LNCAP (cell line): Measurements from ENCODE around the gene GRID1.

ENCODE experiments used
- CTCF ChIP-seq: fragments of 450-650 bp; IDR thresholded peaks from 2 replicates; pipeline ENCODE4 v1.5.1; 2017; ENCODE audit warnings: mild to moderate bottlenecking

Gene GRID1

GRCh38 chr10:86287966-86288579 is 78.5 kb downstream of the GRID1 start:
- no peak for TF ChIP-seq CTCF

GRCh38 chr10:86287110-86287793 is 79.3 kb downstream of the GRID1 start:
- no peak for TF ChIP-seq CTCF

- TF ChIP-seq CTCF, result no peak
Observed at GRCh38 chr10:86286236-86287109, 80.1 kb downstream of the GRID1 start.

- no peak for TF ChIP-seq CTCF
Observed at GRCh38 chr10:86285136-86285790, 81.3 kb downstream of the GRID1 start.

- TF ChIP-seq CTCF, result no peak
Observed at GRCh38 chr10:86284355-86285105, 82.1 kb downstream of the GRID1 start.

- no peak for TF ChIP-seq CTCF
Observed at GRCh38 chr10:86283466-86284287, 82.9 kb downstream of the GRID1 start.
